Measurements from ENCODE around the gene CLIC3. TPM values are rescaled to one million over a fixed set of nuclear protein-coding genes. Genes with fewer than 3 reads are reported as not detected.

CLIC3 gene
- total and polyA plus RNA-seq, 12 donors: 0.22 to 6.4 (median 0.93) TPM; not detected in 3

GRCh38 chr9:136992819-136993369, 3.5 kb downstream of the CLIC3 start:
- H3K27ac ChIP-seq: peak overlapping the region in 3 of 5 donors; percentile 92 to 95 (median 93)
- H3K9me3 ChIP-seq (replicated peaks in 1 of 3): no peaks in the 10 kb centered on the region
- intact Hi-C loops (cut with DNase I): no loop called here
- no peaks in the 10 kb centered on the region for H3K36me3 ChIP-seq (replicated peaks in 1 of 2)
- no peak for DNase-seq
- peak overlapping the region; percentile 56 to 93 (median 77) for H3K4me3 ChIP-seq
- no peak for TF ChIP-seq POLR2A (IDR thresholded peaks at IDR 0.05)
- no peak for TF ChIP-seq CTCF (IDR thresholded peaks at IDR 0.05)
- 37 to 89% (median 56%) methylated on average over 2 to 18 of the region's 18 CpGs for WGBS, 4 donors
- no peaks in the 10 kb centered on the region for H3K27me3 ChIP-seq
- H3K4me1 ChIP-seq (replicated peaks in 1 of 2): peaks cover 13 to 22% of the 10 kb centered on the region in 2 donors

GRCh38 chr9:136991993-136992818, 4.2 kb downstream of the CLIC3 start, which contains the start of gene PAXX:
PAXX (plus strand) TSS chr9:136992422; CDS start chr9:136992444, 22 bp downstream.
- Histone ChIP-seq H3K27ac (peak within 1 kb of the TSS; percentile 48 to 95 (median 92)), H3K4me3 (peak within 1 kb of the TSS; percentile 56 to 93 (median 77)), H3K27me3 (no peaks in the 10 kb centered on the region), H3K36me3 (replicated peaks in 1 of 2) (no peaks in the 10 kb centered on the region), H3K9me3 (replicated peaks in 1 of 3) (no peaks in the 10 kb centered on the region), H3K4me1 (replicated peaks in 1 of 2) (peaks cover 13 to 22% of the 10 kb centered on the region in 2 donors)
- 0 to 4% (median 1%) methylated on average over 1 to 92 of the region's 92 CpGs for WGBS, 4 donors
- DNase-seq: peak; percentile 91 to 97 (median 95)
- intact Hi-C loops (cut with DNase I): no loop called here
- TF ChIP-seq POLR2A (IDR thresholded peaks at IDR 0.05) (peak; percentile 33 to 55), CTCF (IDR thresholded peaks at IDR 0.05) (peak in 1 of 6 experiments; percentile 15)

DNA sequence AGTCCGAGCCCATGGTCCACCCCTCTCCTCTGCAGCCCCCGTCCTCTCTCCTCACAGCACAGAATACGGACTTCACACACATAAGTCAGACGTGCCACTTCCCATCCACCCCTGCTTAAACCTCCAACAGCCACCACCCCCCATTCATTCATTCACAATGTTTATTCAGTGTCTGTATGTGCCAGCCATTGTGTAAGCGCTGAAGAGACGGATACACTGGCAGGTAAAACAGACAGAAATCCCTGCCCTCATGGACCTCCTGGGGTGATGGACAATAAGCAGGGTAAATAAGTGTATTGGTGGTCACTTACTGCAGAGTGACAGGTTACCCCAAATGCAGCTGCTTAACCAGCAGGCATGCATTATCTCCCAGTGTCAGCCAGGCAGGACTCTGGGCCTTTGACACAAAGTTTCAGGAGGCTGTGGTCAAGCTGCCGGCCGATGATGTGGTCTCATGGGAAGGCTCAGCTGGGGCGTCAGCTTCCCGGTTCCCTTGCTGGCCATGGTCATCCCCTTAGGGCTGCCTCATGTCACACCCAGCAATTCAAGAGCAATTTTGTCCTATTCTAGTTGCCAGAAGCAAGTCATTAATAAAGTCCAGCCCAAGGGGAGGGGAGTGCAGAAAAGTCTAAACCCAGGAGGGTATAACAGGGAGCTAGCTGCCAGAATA, 6.0 kb downstream of the CLIC3 start:
- Histone ChIP-seq H3K27me3 (peaks cover 8% of the 10 kb centered on the region), H3K27ac (no peak overlapping the region), H3K4me1 (replicated peaks in 1 of 2) (peaks cover 7 to 16% of the 10 kb centered on the region in 2 donors), H3K4me3 (no peak overlapping the region), H3K9me3 (replicated peaks in 1 of 3) (no peaks in the 10 kb centered on the region), H3K36me3 (replicated peaks in 1 of 2) (no peaks in the 10 kb centered on the region)
- TF ChIP-seq CTCF (IDR thresholded peaks at IDR 0.05) (no peak), POLR2A (IDR thresholded peaks at IDR 0.05) (no peak)
- intact Hi-C loops (cut with DNase I): no loop called here
- no peak for DNase-seq
- 80 to 90% (median 87%) methylated on average over 10 of the region's 10 CpGs for WGBS, 4 donors

DNA sequence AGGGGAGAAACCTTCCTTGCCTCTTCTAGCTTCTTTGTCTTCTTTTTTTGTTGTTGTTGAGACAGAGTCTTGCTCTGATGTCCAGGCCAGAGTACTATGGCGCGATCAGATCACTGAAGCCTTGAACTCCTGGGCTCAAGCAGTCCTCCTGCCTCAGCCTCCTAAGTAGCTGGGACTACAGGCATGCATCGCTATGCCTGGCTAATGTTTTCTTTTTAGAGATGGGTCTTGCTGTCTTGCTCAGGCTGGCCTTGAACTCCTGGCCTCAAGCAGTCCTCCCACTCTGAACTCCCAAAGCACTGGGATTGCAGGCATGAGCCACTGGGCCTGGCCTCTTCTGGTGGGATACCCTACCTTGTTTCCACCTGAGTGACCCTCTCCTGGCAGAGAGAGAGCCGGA, 7.5 kb downstream of the CLIC3 start:
- Histone ChIP-seq H3K27me3 (peaks cover 19% of the 10 kb centered on the region), H3K27ac (no peak overlapping the region), H3K4me3 (no peak overlapping the region), H3K9me3 (replicated peaks in 1 of 3) (no peaks in the 10 kb centered on the region), H3K4me1 (replicated peaks in 1 of 2) (peaks cover 7 to 15% of the 10 kb centered on the region in 2 donors), H3K36me3 (replicated peaks in 1 of 2) (no peaks in the 10 kb centered on the region)
- no peak for DNase-seq
- no peak for TF ChIP-seq POLR2A (IDR thresholded peaks at IDR 0.05)
- TF ChIP-seq CTCF (IDR thresholded peaks at IDR 0.05): no peak
- intact Hi-C loops (cut with DNase I): no loop called here
- WGBS, 4 donors: 90 to 99% (median 93%) methylated on average over 4 of the region's 4 CpGs
